ENCODE data around the gene CDK5RAP2. TPM values are rescaled to one million over a fixed set of nuclear protein-coding genes. Genes with fewer than 3 reads are reported as not detected.
A peak's percentile ranks its signal among the peaks of the same experiment; 100 is the strongest.

CDK5RAP2 gene
- total RNA-seq, 6 experiments from 2014 or later = 25.9 to 61.6 (median 34.7) TPM

- ATAC-seq = no peak
- Histone ChIP-seq H3K4me3 (peak overlapping the region in 2 of 3 donors; percentile 32 to 36), H3K4me1 (peaks cover 0 to 69% (median 31%) of the 10 kb centered on the region in 4 donors), H3K36me3 (peaks cover 0 to 6% (median 0%) of the 10 kb centered on the region in 4 donors), H3K27ac (peak overlapping the region; percentile 79 to 97 (median 88)), H3K9me3 (no peaks in the 10 kb centered on the region), H3K27me3 (no peaks in the 10 kb centered on the region)
- TF ChIP-seq CTCF (IDR thresholded peaks at IDR 0.05) = no peak
- TF ChIP-seq POLR2A (IDR thresholded peaks at IDR 0.05) = no peak
- peak in 1 of 3 donors; percentile 39 for DNase-seq
- 76% methylated on average over 12 of the region's 16 CpGs for WGBS (ENCODE audit: insufficient coverage, low coverage, low lambda C conversion rate, missing lambda C conversion rate)
- intact Hi-C loops (cut with DNase I) = no loop called here
These were observed 194.2 kb downstream of the CDK5RAP2 start for GRCh38 chr9:120385606-120386389.

- Histone ChIP-seq H3K27me3 (no peaks in the 10 kb centered on the region), H3K4me1 (peaks cover 0 to 62% (median 26%) of the 10 kb centered on the region in 4 donors), H3K27ac (peak overlapping the region; percentile 79 to 97 (median 88)), H3K36me3 (peaks cover 0 to 6% (median 0%) of the 10 kb centered on the region in 4 donors), H3K4me3 (no peak overlapping the region), H3K9me3 (no peaks in the 10 kb centered on the region)
- no peak for ATAC-seq
- TF ChIP-seq CTCF (IDR thresholded peaks at IDR 0.05) (no peak), POLR2A (IDR thresholded peaks at IDR 0.05) (no peak)
- intact Hi-C loops (cut with DNase I) = no loop called here
- no peak for DNase-seq
- 43% methylated on average over 4 of the region's 4 CpGs for WGBS (ENCODE audit: insufficient coverage, low coverage, low lambda C conversion rate, missing lambda C conversion rate)
These were observed 195.1 kb downstream of the CDK5RAP2 start for GRCh38 chr9:120384925-120385272.

GRCh38 chr9:120383999-120384924, 195.7 kb downstream of the CDK5RAP2 start:
- peaks cover 0 to 4% (median 0%) of the 10 kb centered on the region in 4 donors for H3K36me3 ChIP-seq
- DNase-seq (peak; percentile 88 to 94 (median 94)), ATAC-seq (peak; percentile 59 to 77 (median 70))
- 51% methylated on average over 12 of the region's 24 CpGs for WGBS (ENCODE audit: insufficient coverage, low coverage, low lambda C conversion rate, missing lambda C conversion rate)
- H3K27me3 ChIP-seq = no peaks in the 10 kb centered on the region
- intact Hi-C loops (cut with DNase I) = no loop called here
- H3K27ac ChIP-seq = peak overlapping the region; percentile 79 to 97 (median 88)
- H3K4me3 ChIP-seq = no peak overlapping the region
- H3K9me3 ChIP-seq = no peaks in the 10 kb centered on the region
- peaks cover 0 to 55% (median 24%) of the 10 kb centered on the region in 4 donors for H3K4me1 ChIP-seq
- TF ChIP-seq CTCF (IDR thresholded peaks at IDR 0.05) (no peak), POLR2A (IDR thresholded peaks at IDR 0.05) (peak; percentile 33)

- DNase-seq (peak in 1 of 3 donors; percentile 60), ATAC-seq (no peak)
- Histone ChIP-seq H3K4me3 (no peak overlapping the region), H3K9me3 (no peaks in the 10 kb centered on the region), H3K27me3 (no peaks in the 10 kb centered on the region), H3K36me3 (no peaks in the 10 kb centered on the region), H3K4me1 (peaks cover 0 to 49% (median 21%) of the 10 kb centered on the region in 4 donors), H3K27ac (peak overlapping the region in 2 of 3 donors; percentile 88 to 97)
- intact Hi-C loops (cut with DNase I) = no loop called here
- WGBS (ENCODE audit: insufficient coverage, low coverage, low lambda C conversion rate, missing lambda C conversion rate) = 88% methylated on average over 3 of the region's 10 CpGs
- TF ChIP-seq POLR2A (IDR thresholded peaks at IDR 0.05) (no peak), CTCF (IDR thresholded peaks at IDR 0.05) (no peak)
These were observed 196.4 kb downstream of the CDK5RAP2 start for GRCh38 chr9:120383611-120383998.
